ENCODE measurements around the gene CATSPERD.

- TF ChIP-seq POLR2AphosphoS5 (IDR thresholded peaks at IDR 0.05; ENCODE audit: low read depth, low read length) (no peak), POLR2A (IDR thresholded peaks at IDR 0.05; ENCODE audit: low read depth, low read length) (no peak)
Measured at GRCh38 chr19:5682107-5682482, 38.3 kb upstream of the CATSPERD start.

Data from GM12892 (cell line).